ENCODE results near the gene PITPNC1. TPM values are rescaled to one million over a fixed set of nuclear protein-coding genes. Genes with fewer than 3 reads are reported as not detected.

PITPNC1 gene
- total RNA-seq, 1 donor from 2014 or later, result 39.7 TPM

GRCh38 chr17:67504182-67504581, 127.1 kb downstream of the PITPNC1 start:
- H3K4me1 Mint-ChIP-seq (ENCODE audit: unreplicated experiment), result peaks cover 25% of the 10 kb centered on the region
- peaks cover 2% of the 10 kb centered on the region for H3K27me3 Mint-ChIP-seq (ENCODE audit: unreplicated experiment)
- peaks cover 4% of the 10 kb centered on the region for H3K9me3 Mint-ChIP-seq (ENCODE audit: unreplicated experiment)
- no peak overlapping the region for H3K4me3 Mint-ChIP-seq (ENCODE audit: unreplicated experiment)
- no peak for DNase-seq (ENCODE audit: low spot score)
- no peak overlapping the region for H3K27ac Mint-ChIP-seq (ENCODE audit: unreplicated experiment)
- H3K36me3 Mint-ChIP-seq (ENCODE audit: low read depth, unreplicated experiment), result peaks cover 9% of the 10 kb centered on the region
- TF ChIP-seq CTCF (IDR thresholded peaks at IDR 0.05; ENCODE audit: unreplicated experiment), result no peak

GRCh38 chr17:67506966-67507365, 129.9 kb downstream of the PITPNC1 start:
- no peak for DNase-seq (ENCODE audit: low spot score)
- no peak for TF ChIP-seq CTCF (IDR thresholded peaks at IDR 0.05; ENCODE audit: unreplicated experiment)
- Mint-ChIP-seq H3K36me3 (ENCODE audit: low read depth, unreplicated experiment) (peaks cover 9% of the 10 kb centered on the region), H3K27ac (ENCODE audit: unreplicated experiment) (no peak overlapping the region), H3K4me3 (ENCODE audit: unreplicated experiment) (no peak overlapping the region), H3K27me3 (ENCODE audit: unreplicated experiment) (peaks cover 2% of the 10 kb centered on the region), H3K4me1 (ENCODE audit: unreplicated experiment) (peaks cover 34% of the 10 kb centered on the region), H3K9me3 (ENCODE audit: unreplicated experiment) (peaks cover 4% of the 10 kb centered on the region)

GRCh38 chr17:67509390-67510287, 132.6 kb downstream of the PITPNC1 start:
- H3K27me3 Mint-ChIP-seq (ENCODE audit: unreplicated experiment), result peaks cover 4% of the 10 kb centered on the region
- H3K9me3 Mint-ChIP-seq (ENCODE audit: unreplicated experiment), result peaks cover 4% of the 10 kb centered on the region
- peaks cover 9% of the 10 kb centered on the region for H3K36me3 Mint-ChIP-seq (ENCODE audit: low read depth, unreplicated experiment)
- no peak overlapping the region for H3K27ac Mint-ChIP-seq (ENCODE audit: unreplicated experiment)
- H3K4me3 Mint-ChIP-seq (ENCODE audit: unreplicated experiment), result no peak overlapping the region
- DNase-seq (ENCODE audit: low spot score), result no peak
- TF ChIP-seq CTCF (IDR thresholded peaks at IDR 0.05; ENCODE audit: unreplicated experiment), result no peak
- H3K4me1 Mint-ChIP-seq (ENCODE audit: unreplicated experiment), result peaks cover 20% of the 10 kb centered on the region

- Mint-ChIP-seq H3K9me3 (ENCODE audit: unreplicated experiment) (peaks cover 4% of the 10 kb centered on the region), H3K36me3 (ENCODE audit: low read depth, unreplicated experiment) (peaks cover 9% of the 10 kb centered on the region), H3K27me3 (ENCODE audit: unreplicated experiment) (peaks cover 4% of the 10 kb centered on the region), H3K4me1 (ENCODE audit: unreplicated experiment) (peaks cover 24% of the 10 kb centered on the region), H3K27ac (ENCODE audit: unreplicated experiment) (no peak overlapping the region), H3K4me3 (ENCODE audit: unreplicated experiment) (no peak overlapping the region)
- DNase-seq (ENCODE audit: low spot score), result no peak
- no peak for TF ChIP-seq CTCF (IDR thresholded peaks at IDR 0.05; ENCODE audit: unreplicated experiment)
These were observed 133.9 kb downstream of the PITPNC1 start for GRCh38 chr17:67511012-67511411.

GRCh38 chr17:67511804-67512203, 134.7 kb downstream of the PITPNC1 start:
- H3K27ac Mint-ChIP-seq (ENCODE audit: unreplicated experiment), result no peak overlapping the region
- H3K9me3 Mint-ChIP-seq (ENCODE audit: unreplicated experiment), result peaks cover 3% of the 10 kb centered on the region
- H3K4me1 Mint-ChIP-seq (ENCODE audit: unreplicated experiment), result peaks cover 25% of the 10 kb centered on the region
- H3K36me3 Mint-ChIP-seq (ENCODE audit: low read depth, unreplicated experiment), result peaks cover 8% of the 10 kb centered on the region
- peaks cover 4% of the 10 kb centered on the region for H3K27me3 Mint-ChIP-seq (ENCODE audit: unreplicated experiment)
- no peak for DNase-seq (ENCODE audit: low spot score)
- H3K4me3 Mint-ChIP-seq (ENCODE audit: unreplicated experiment), result no peak overlapping the region
- TF ChIP-seq CTCF (IDR thresholded peaks at IDR 0.05; ENCODE audit: unreplicated experiment), result no peak
